PC-9 (cell line): ENCODE results near the gene TP53AIP1. TPM values are rescaled to one million over a fixed set of nuclear protein-coding genes. Genes with fewer than 3 reads are reported as not detected.

Source experiments
- BruUV-seq: library from RNA; stranded (reverse); fragments of 400-500 nt; replicated peaks from 2 replicates; lab custom pipeline; 2021; lab: Mats Ljungman, UMichigan
- CTCF ChIA-PET: fragments of 300-600 bp; sonication (Branson Sonifier 250); formaldehyde crosslinking; loops from one replicate; lab custom pipeline; 2022; ENCODE audit warnings: antibody characterized with exemption; lab: Charles Lee
- POLR2A ChIA-PET: fragments of 300-600 bp; sonication (Branson Sonifier 250); formaldehyde crosslinking; loops from one replicate; lab custom pipeline; 2022; ENCODE audit warnings: antibody characterized with exemption; ENCODE audit not compliant: unreplicated experiment; lab: Charles Lee
- DNase-seq, 2 experiments: peaks; one replicate each; pipeline versions ENCODE4 v3.0.0 to v3.0.0-alpha.2; 2015 to 2022; ENCODE audit warnings: mixed read lengths in 1 of 2
- H2AFZ ChIP-seq: fragments of 200-600 bp; sonication (generic); 2 replicates; pipeline ENCODE4 v1.8.1; 2017; ENCODE audit warnings: antibody characterized with exemption
- H3F3A ChIP-seq: fragments of 200-600 bp; sonication (generic); 2 replicates; pipeline ENCODE4 v1.8.1; 2017; ENCODE audit warnings: antibody characterized with exemption, mild to moderate bottlenecking, low read depth; ENCODE audit not compliant: insufficient read depth
- H3K27ac ChIP-seq: fragments of 200-600 bp; sonication (generic); 2 replicates; pipeline ENCODE4 v1.6.1; 2016; ENCODE audit warnings: mixed run types
- H3K27me3 ChIP-seq: fragments of 200-600 bp; sonication (generic); 2 replicates; pipeline ENCODE4 v1.6.1; 2016; ENCODE audit warnings: low read depth, mixed run types; ENCODE audit not compliant: insufficient read depth
- H3K36me3 ChIP-seq: fragments of 200-600 bp; sonication (generic); 2 replicates; pipeline ENCODE4 v1.6.1; 2016; ENCODE audit warnings: low read depth, mixed run types
- H3K4me1 ChIP-seq: fragments of 200-600 bp; sonication (generic); replicated peaks from 2 replicates; pipeline ENCODE4 v1.6.1; 2016; ENCODE audit warnings: mixed run types; ENCODE audit not compliant: insufficient read depth
- H3K4me2 ChIP-seq: fragments of 200-600 bp; sonication (generic); 2 replicates; pipeline ENCODE4 v1.6.1; 2017; ENCODE audit warnings: mixed run types
- H3K4me3 ChIP-seq: fragments of 200-600 bp; sonication (generic); 2 replicates; pipeline ENCODE4 v1.6.1; 2016; ENCODE audit warnings: mixed run types
- H3K79me2 ChIP-seq: fragments of 200-600 bp; sonication (generic); 2 replicates; pipeline ENCODE4 v1.6.1; 2017; ENCODE audit warnings: low read depth, mixed run types
- H3K9me2 ChIP-seq: fragments of 200-600 bp; sonication (generic); 2 replicates; pipeline ENCODE4 v1.8.1; 2017; ENCODE audit warnings: mild to moderate bottlenecking; ENCODE audit not compliant: insufficient read depth
- H3K9me3 ChIP-seq: fragments of 200-600 bp; sonication (generic); 2 replicates; pipeline ENCODE4 v1.8.1; 2016; ENCODE audit warnings: low read depth; ENCODE audit not compliant: insufficient read depth
- H4K20me1 ChIP-seq: fragments of 200-600 bp; sonication (generic); 2 replicates; pipeline ENCODE4 v1.8.1; 2017; ENCODE audit not compliant: insufficient read depth
- EZH2 ChIP-seq: fragments of 200-600 bp; sonication (generic); IDR thresholded peaks from 2 replicates; pipeline ENCODE4 v1.8.0; 2017; ENCODE audit warnings: antibody characterized with exemption, low read depth
- intact Hi-C: fragments of 100-400 bp; cut with micrococcal nuclease; formaldehyde crosslinking; loops from one replicate; pipeline ENCODE4 v1.10.0; 2022; ENCODE audit not compliant: unreplicated experiment
- total RNA-seq: library from RNA; stranded (reverse); gene quantifications from 2 replicates; pipeline ENCODE4 v1.2.3, GENCODE V29; 2021
- TF ChIP-seq, protein P1 (sequence below): fragments of 200-600 bp; sonication (generic); conservative IDR thresholded peaks from 2 replicates; pipeline ENCODE4 v1.6.1; 2017; ENCODE audit warnings: mixed run types, antibody characterized with exemption, mild to moderate bottlenecking, moderate library complexity

Gene TP53AIP1
- total RNA-seq, 1 experiment from 2014 or later, result not detected

GRCh38 chr11:128903248-128904061 is 39.2 kb downstream of the TP53AIP1 start:
- intact Hi-C loops, result no loop called here
- TF ChIP-seq, protein P1, sequence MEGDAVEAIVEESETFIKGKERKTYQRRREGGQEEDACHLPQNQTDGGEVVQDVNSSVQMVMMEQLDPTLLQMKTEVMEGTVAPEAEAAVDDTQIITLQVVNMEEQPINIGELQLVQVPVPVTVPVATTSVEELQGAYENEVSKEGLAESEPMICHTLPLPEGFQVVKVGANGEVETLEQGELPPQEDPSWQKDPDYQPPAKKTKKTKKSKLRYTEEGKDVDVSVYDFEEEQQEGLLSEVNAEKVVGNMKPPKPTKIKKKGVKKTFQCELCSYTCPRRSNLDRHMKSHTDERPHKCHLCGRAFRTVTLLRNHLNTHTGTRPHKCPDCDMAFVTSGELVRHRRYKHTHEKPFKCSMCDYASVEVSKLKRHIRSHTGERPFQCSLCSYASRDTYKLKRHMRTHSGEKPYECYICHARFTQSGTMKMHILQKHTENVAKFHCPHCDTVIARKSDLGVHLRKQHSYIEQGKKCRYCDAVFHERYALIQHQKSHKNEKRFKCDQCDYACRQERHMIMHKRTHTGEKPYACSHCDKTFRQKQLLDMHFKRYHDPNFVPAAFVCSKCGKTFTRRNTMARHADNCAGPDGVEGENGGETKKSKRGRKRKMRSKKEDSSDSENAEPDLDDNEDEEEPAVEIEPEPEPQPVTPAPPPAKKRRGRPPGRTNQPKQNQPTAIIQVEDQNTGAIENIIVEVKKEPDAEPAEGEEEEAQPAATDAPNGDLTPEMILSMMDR, result no peak
- no peak for TF ChIP-seq EZH2
- Histone ChIP-seq H3K9me3 (no peaks in the 10 kb centered on the region), H3K27ac (no peak overlapping the region), H3F3A (0 out of 2 replicates have a peak, but pooled peaks cover 5% of the 10 kb centered on the region), H4K20me1 (no peaks in the 10 kb centered on the region), H3K27me3 (no peaks in the 10 kb centered on the region), H3K4me3 (no peak overlapping the region), H3K9me2 (no peaks in the 10 kb centered on the region), H2AFZ (no peak overlapping the region), H3K4me2 (no peak overlapping the region), H3K36me3 (no peaks in the 10 kb centered on the region), H3K4me1 (peaks cover 11% of the 10 kb centered on the region), H3K79me2 (no peaks in the 10 kb centered on the region)
- ChIA-PET CTCF (interaction anchor here (0.7 to 0.9 kb wide), 2 partner anchors 19 to 1090 kb away, joined by 3 read pairs; no protein-coding TSS in a partner anchor), POLR2A (interaction anchor here (0.6 to 0.7 kb wide), 2 partner anchors 11 to 16 kb away, joined by 4 to 5 read pairs; no protein-coding TSS in a partner anchor)
- no peak for DNase-seq
- no TSS peak for BruUV-seq

GRCh38 chr11:128902515-128903066 is 40.1 kb downstream of the TP53AIP1 start:
- Histone ChIP-seq H3K4me3 (no peak overlapping the region), H4K20me1 (no peaks in the 10 kb centered on the region), H3K36me3 (no peaks in the 10 kb centered on the region), H3K9me2 (no peaks in the 10 kb centered on the region), H3F3A (no peaks in the 10 kb centered on the region), H3K79me2 (no peaks in the 10 kb centered on the region), H3K27ac (no peak overlapping the region), H3K27me3 (no peaks in the 10 kb centered on the region), H3K4me2 (no peak overlapping the region), H3K9me3 (no peaks in the 10 kb centered on the region), H3K4me1 (0 out of 2 replicates have a peak, but pooled peaks cover 4% of the 10 kb centered on the region), H2AFZ (no peak overlapping the region)
- intact Hi-C loops, result no loop called here
- ChIA-PET CTCF (interaction anchor here (0.7 to 0.9 kb wide), 2 partner anchors 18 to 1089 kb away, joined by 3 read pairs; no protein-coding TSS in a partner anchor), POLR2A (no interaction called here)
- no peak for DNase-seq
- BruUV-seq, result no TSS peak
- no peak for TF ChIP-seq EZH2
- TF ChIP-seq, protein P1, result no peak

DNA sequence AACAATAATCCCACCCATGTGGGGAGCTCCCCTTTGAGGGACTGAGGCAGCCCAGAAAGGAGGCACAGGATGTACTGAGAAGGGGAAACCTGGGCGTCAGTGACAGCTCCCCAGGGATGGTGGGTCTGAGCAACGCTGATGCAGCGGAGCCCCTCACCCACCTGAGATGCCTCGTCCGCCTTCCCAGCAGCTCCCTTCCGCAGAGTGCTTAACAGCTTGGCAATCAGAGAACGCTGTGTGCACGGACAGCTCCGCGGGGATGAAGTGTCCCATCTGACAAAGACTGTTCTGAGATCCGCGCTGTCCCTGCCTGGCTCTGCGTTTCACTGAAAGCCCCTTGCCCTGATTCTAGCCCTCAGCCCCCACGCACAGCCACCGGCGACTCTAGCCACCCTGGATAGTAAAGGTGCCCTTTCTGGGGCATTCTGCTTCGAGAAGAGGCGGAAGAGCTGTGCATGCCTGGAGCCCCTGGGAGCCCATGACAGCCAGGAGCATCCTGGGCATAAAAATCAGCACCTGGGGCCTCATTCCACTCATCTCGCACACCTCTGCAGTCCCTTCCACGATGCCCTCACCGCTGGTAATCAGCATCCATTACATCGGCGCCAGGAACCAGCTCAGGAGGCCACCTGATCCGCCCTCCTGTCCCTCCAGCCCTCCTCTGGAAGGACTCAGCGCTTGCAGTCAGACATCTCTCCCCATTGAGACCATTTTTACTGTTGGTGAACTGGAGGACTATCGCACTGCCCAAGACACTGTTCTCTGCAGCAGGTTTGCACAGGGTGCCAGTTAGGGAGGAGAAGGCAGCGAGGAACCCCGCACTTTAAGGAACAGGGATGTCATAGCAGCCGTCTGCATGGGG is 40.8 kb downstream of the TP53AIP1 start:
- no peak for TF ChIP-seq EZH2
- TF ChIP-seq, protein P1, result no peak
- no peak overlapping the region for H3K4me2 ChIP-seq
- H3F3A ChIP-seq, result no peaks in the 10 kb centered on the region
- ChIA-PET CTCF (no interaction called here), POLR2A (no interaction called here)
- H3K9me3 ChIP-seq, result no peaks in the 10 kb centered on the region
- no peak overlapping the region for H3K27ac ChIP-seq
- H3K79me2 ChIP-seq, result no peaks in the 10 kb centered on the region
- no peak overlapping the region for H2AFZ ChIP-seq
- H3K4me3 ChIP-seq, result no peak overlapping the region
- H3K4me1 ChIP-seq, result 0 out of 2 replicates have a peak, but pooled peaks cover 4% of the 10 kb centered on the region
- intact Hi-C loops, result no loop called here
- H3K27me3 ChIP-seq, result no peaks in the 10 kb centered on the region
- H3K36me3 ChIP-seq, result no peaks in the 10 kb centered on the region
- H4K20me1 ChIP-seq, result no peaks in the 10 kb centered on the region
- no peaks in the 10 kb centered on the region for H3K9me2 ChIP-seq
- no TSS peak for BruUV-seq
- DNase-seq, result no peak
